HepG2 (cell line): ENCODE results near the gene NOTO. TPM values are rescaled to one million over a fixed set of nuclear protein-coding genes. Genes with fewer than 3 reads are reported as not detected.

Experiments
- AGO1 ChIP-seq: fragments of 200-400 bp; formaldehyde crosslinking; IDR thresholded peaks from 2 replicates; pipeline ENCODE4 v1.6.1; 2017; ENCODE audit warnings: mild to moderate bottlenecking, low read depth, low read length, moderate library complexity; ENCODE audit not compliant: poor library complexity, severe bottlenecking
- CEBPB ChIP-seq: IDR thresholded peaks from 2 replicates; pipeline ENCODE4 v1.6.1; 2011; ENCODE audit warnings: low read depth, low read length, improper control_type of control experiment, borderline replicate concordance
- DPF2 ChIP-seq: sonication (generic); formaldehyde crosslinking; IDR thresholded peaks from 2 replicates; pipeline ENCODE4 v1.4.0; 2020; ENCODE audit warnings: mild to moderate bottlenecking, low read depth, missing genetic modification reagents, borderline replicate concordance
- GFI1 ChIP-seq: sonication (generic); formaldehyde crosslinking; IDR thresholded peaks from 2 replicates; pipeline ENCODE4 v1.5.0; 2020; ENCODE audit warnings: missing genetic modification reagents, mild to moderate bottlenecking, borderline replicate concordance
- HDAC2 ChIP-seq: sonication (generic); formaldehyde crosslinking; IDR thresholded peaks from 2 replicates; pipeline ENCODE4 v1.4.0; 2020; ENCODE audit warnings: missing genetic modification reagents
- HES4 ChIP-seq: sonication (generic); formaldehyde crosslinking; IDR thresholded peaks from 2 replicates; pipeline ENCODE4 v1.9.0; 2021; ENCODE audit warnings: mild to moderate bottlenecking, missing genetic modification reagents, borderline replicate concordance
- HNRNPUL1 ChIP-seq: fragments of 200-400 bp; formaldehyde crosslinking; IDR thresholded peaks from 2 replicates; pipeline ENCODE4 v1.6.1; 2017; ENCODE audit warnings: low read depth, mild to moderate bottlenecking, low read length, moderate library complexity
- KDM2A ChIP-seq: sonication (generic); formaldehyde crosslinking; IDR thresholded peaks from 2 replicates; pipeline ENCODE4 v1.4.0; 2020; ENCODE audit warnings: low read depth, missing genetic modification reagents, borderline replicate concordance
- MED13 ChIP-seq: sonication (generic); formaldehyde crosslinking; IDR thresholded peaks from 2 replicates; pipeline ENCODE4 v1.5.0; 2020; ENCODE audit warnings: missing genetic modification reagents
- MEIS1 ChIP-seq: sonication (generic); formaldehyde crosslinking; IDR thresholded peaks from 2 replicates; pipeline ENCODE4 v1.9.0; 2021; ENCODE audit warnings: mild to moderate bottlenecking, missing genetic modification reagents, moderate library complexity, borderline replicate concordance
- MLLT10 ChIP-seq: sonication (generic); formaldehyde crosslinking; IDR thresholded peaks from 2 replicates; pipeline ENCODE4 v1.4.0; 2020; ENCODE audit warnings: missing genetic modification reagents
- NFYB ChIP-seq: sonication (generic); formaldehyde crosslinking; IDR thresholded peaks from 2 replicates; pipeline ENCODE4 v1.4.0; 2020; ENCODE audit warnings: missing genetic modification reagents
- NPAS2 ChIP-seq: sonication (generic); formaldehyde crosslinking; IDR thresholded peaks from 2 replicates; pipeline ENCODE4 v1.8.0; 2022; ENCODE audit warnings: mild to moderate bottlenecking, missing genetic modification reagents, borderline replicate concordance
- PRMT3 ChIP-seq: sonication (generic); formaldehyde crosslinking; IDR thresholded peaks from 2 replicates; pipeline ENCODE4 v1.8.1; 2022; ENCODE audit warnings: low read depth, mild to moderate bottlenecking, moderate library complexity, missing genetic modification reagents, borderline replicate concordance
- SALL2 ChIP-seq: sonication (generic); formaldehyde crosslinking; IDR thresholded peaks from 2 replicates; pipeline ENCODE4 v1.8.1; 2023; ENCODE audit warnings: mild to moderate bottlenecking, missing genetic modification reagents, inconsistent platforms
- SETDB1 ChIP-seq: sonication (generic); formaldehyde crosslinking; IDR thresholded peaks from 2 replicates; pipeline ENCODE4 v1.5.1; 2020; ENCODE audit warnings: missing genetic modification reagents, mild to moderate bottlenecking, borderline replicate concordance
- SP140L ChIP-seq: sonication (generic); formaldehyde crosslinking; IDR thresholded peaks from 2 replicates; pipeline ENCODE4 v1.4.0; 2020; ENCODE audit warnings: missing genetic modification reagents, borderline replicate concordance
- STAT5B ChIP-seq: sonication (generic); formaldehyde crosslinking; IDR thresholded peaks from 2 replicates; pipeline ENCODE4 v1.4.0; 2020; ENCODE audit warnings: missing genetic modification reagents
- TARDBP ChIP-seq: sonication (generic); formaldehyde crosslinking; IDR thresholded peaks from 2 replicates; pipeline ENCODE4 v1.8.0; 2022; ENCODE audit warnings: mild to moderate bottlenecking, missing genetic modification reagents
- ZBTB21 ChIP-seq: sonication (generic); formaldehyde crosslinking; IDR thresholded peaks from 2 replicates; pipeline ENCODE4 v1.4.0; 2020; ENCODE audit warnings: missing genetic modification reagents
- ZNF232 ChIP-seq: sonication (generic); formaldehyde crosslinking; IDR thresholded peaks from 2 replicates; pipeline ENCODE4 v1.4.0; 2020; ENCODE audit warnings: missing genetic modification reagents, borderline replicate concordance
- ZNF703 ChIP-seq: sonication (generic); formaldehyde crosslinking; IDR thresholded peaks from 2 replicates; pipeline ENCODE4 v1.5.1; 2020; ENCODE audit warnings: missing genetic modification reagents, mild to moderate bottlenecking, moderate library complexity, borderline replicate concordance
- ZNF792 ChIP-seq: IDR thresholded peaks from 2 replicates; pipeline ENCODE4 v1.6.1; 2016
- ZNF839 ChIP-seq: sonication (generic); formaldehyde crosslinking; IDR thresholded peaks from 2 replicates; pipeline ENCODE4 v1.4.0; 2020; ENCODE audit warnings: missing genetic modification reagents, mild to moderate bottlenecking, borderline replicate concordance
- ZSCAN31 ChIP-seq: sonication (generic); formaldehyde crosslinking; IDR thresholded peaks from 2 replicates; pipeline ENCODE4 v1.5.0; 2020; ENCODE audit warnings: low read depth, mild to moderate bottlenecking, missing genetic modification reagents
- ZZZ3 ChIP-seq: sonication (generic); formaldehyde crosslinking; IDR thresholded peaks from 2 replicates; pipeline ENCODE4 v1.4.0; 2020; ENCODE audit warnings: missing genetic modification reagents, mild to moderate bottlenecking, borderline replicate concordance
- polyA plus RNA-seq, 8 experiments: library from polyadenylated mRNA; depleted of rRNA in 3 of 8; stranded (reverse) in 7 of 8; unstranded in 1 of 8; fragments of >200 nt; fragmentation: Illumina TruSeq in 4 of 8; extraction: Trizol in 4 of 8; gene quantifications; 2 replicates each; pipeline versions ENCODE4 v1.2.1 to v1.2.3, GENCODE V29; 2011 to 2016; ENCODE audit warnings: low read depth in 4 of 8, missing spikeins in 1 of 8, mixed read lengths in 1 of 8; ENCODE audit not compliant: insufficient read depth in 1 of 8
- total RNA-seq, 5 experiments: library from RNA; depleted of rRNA; stranded (reverse); fragments of >200 nt; fragmentation: Illumina TruSeq; extraction: Trizol; gene quantifications; 2 replicates each; pipeline ENCODE4 v1.2.3, GENCODE V29; 2016; ENCODE audit warnings: low read depth in 1 of 5
- TF ChIP-seq, protein P1 (sequence below): sonication (generic); formaldehyde crosslinking; IDR thresholded peaks from 2 replicates; pipeline ENCODE4 v1.8.1; 2023; ENCODE audit warnings: mild to moderate bottlenecking, moderate library complexity, missing genetic modification reagents
- TF ChIP-seq, protein P2 (sequence below): IDR thresholded peaks from 2 replicates; pipeline ENCODE4 v1.6.1; 2016; ENCODE audit warnings: mild to moderate bottlenecking, missing biosample characterization, missing genetic modification reagents
- TF ChIP-seq, protein P3 (sequence below): sonication (generic); formaldehyde crosslinking; IDR thresholded peaks from 2 replicates; pipeline ENCODE4 v1.5.0; 2020; ENCODE audit warnings: missing genetic modification reagents

NOTO gene
- total and polyA plus RNA-seq, 2 of the 13 experiments (the other 11 are each of a cell fraction or from before 2014, with no cell fraction given) = not detected

DNA sequence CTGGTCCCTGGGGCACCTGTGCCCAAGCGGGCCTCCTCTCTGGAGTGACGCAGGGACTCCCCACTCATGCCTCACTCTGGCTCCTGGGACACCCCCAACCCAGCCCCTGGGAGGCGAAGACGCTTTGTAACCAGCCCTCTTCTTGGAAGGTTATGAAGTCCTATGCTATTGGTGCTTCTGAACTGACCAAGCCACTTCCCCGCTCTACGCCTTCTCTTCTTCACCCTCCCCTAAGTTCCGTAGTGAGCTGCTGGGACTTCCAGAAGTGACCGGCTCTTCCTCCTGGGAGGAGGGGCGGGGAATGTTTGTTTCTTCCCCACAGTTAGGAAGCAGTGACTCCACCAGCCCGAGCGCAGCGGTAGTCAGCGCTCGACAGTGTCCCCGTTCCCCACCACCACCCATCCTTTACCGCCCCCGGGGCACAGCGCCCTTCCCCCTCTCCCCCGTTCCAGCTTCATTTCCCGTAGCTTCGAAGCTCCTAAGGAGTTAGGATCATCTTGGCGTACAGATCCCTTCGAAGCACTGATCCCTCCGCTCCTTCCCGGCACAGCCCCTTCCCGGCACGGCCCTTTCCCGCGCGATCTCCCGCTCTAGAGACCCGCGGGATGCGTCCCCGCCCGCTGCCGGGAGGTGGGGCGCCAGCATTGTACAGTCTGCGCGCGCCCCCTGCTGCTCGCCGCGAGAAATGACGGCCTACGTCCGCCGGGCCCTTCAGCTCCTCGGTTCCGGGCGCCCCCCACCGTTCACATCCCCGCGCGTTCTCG, 25.3 kb upstream of the NOTO start (continued):
- TF ChIP-seq, protein P1, sequence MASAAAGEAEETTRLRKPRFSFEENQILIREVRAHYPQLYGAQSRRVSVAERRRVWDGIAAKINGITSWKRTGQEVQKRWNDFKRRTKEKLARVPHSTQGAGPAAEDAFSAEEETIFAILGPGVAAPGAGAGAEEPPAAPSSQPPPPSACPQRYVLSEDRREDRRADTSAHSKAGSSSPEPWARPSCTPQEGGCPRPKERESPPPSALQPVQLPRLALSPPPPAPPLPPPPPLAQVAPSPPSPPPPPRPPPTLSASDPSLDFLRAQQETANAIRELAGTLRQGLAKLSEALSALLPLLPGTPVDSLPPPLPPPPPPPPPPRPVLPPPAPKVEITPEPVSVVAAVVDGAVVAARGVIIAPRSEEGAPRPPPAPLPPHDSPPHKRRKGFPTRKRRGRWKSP (CRISPR knock-in tag) = 0 out of 2 replicates have a peak, but pooled peaks have one; percentile 71
- no peak for TF ChIP-seq SETDB1 (CRISPR knock-in tag)
- 0 out of 2 replicates have a peak, but pooled peaks have one; percentile 49 for TF ChIP-seq HES4 (CRISPR knock-in tag)
- no peak for TF ChIP-seq ZNF703 (CRISPR knock-in tag)
- TF ChIP-seq SALL2 = peak; percentile 83
- TF ChIP-seq MLLT10 (CRISPR knock-in tag) = no peak
- peak; percentile 97 for TF ChIP-seq KDM2A
- no peak for TF ChIP-seq SP140L (CRISPR knock-in tag)
- TF ChIP-seq MED13 (CRISPR knock-in tag) = no peak
- TF ChIP-seq ZNF232 (CRISPR knock-in tag) = 0 out of 2 replicates have a peak, but pooled peaks have one; percentile 65
- TF ChIP-seq PRMT3 (CRISPR knock-in tag) = peak; percentile 80; the same call in 1 of the 2 replicates
- TF ChIP-seq NPAS2 = no peak
- TF ChIP-seq ZSCAN31 (CRISPR knock-in tag) = peak; percentile 73; the same call in 1 of the 2 replicates
- peak; percentile 31 for TF ChIP-seq AGO1
- TF ChIP-seq, protein P2, sequence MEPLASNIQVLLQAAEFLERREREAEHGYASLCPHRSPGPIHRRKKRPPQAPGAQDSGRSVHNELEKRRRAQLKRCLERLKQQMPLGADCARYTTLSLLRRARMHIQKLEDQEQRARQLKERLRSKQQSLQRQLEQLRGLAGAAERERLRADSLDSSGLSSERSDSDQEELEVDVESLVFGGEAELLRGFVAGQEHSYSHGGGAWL (CRISPR knock-in tag) = 0 out of 2 replicates have a peak, but pooled peaks have one; percentile 48
- TF ChIP-seq HDAC2 = peak; percentile 74; the same call in 1 of the 2 replicates
- TF ChIP-seq HNRNPUL1 = no peak
- TF ChIP-seq, protein P3, sequence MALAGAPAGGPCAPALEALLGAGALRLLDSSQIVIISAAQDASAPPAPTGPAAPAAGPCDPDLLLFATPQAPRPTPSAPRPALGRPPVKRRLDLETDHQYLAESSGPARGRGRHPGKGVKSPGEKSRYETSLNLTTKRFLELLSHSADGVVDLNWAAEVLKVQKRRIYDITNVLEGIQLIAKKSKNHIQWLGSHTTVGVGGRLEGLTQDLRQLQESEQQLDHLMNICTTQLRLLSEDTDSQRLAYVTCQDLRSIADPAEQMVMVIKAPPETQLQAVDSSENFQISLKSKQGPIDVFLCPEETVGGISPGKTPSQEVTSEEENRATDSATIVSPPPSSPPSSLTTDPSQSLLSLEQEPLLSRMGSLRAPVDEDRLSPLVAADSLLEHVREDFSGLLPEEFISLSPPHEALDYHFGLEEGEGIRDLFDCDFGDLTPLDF (CRISPR knock-in tag) = peak; percentile 84; the same call in 1 of the 2 replicates
- peak; percentile 71; the same call in 1 of the 2 replicates for TF ChIP-seq ZNF792 (CRISPR knock-in tag)
- no peak for TF ChIP-seq NFYB (CRISPR knock-in tag)
- no peak for TF ChIP-seq GFI1 (CRISPR knock-in tag)
- no peak for TF ChIP-seq ZZZ3 (CRISPR knock-in tag)
- TF ChIP-seq TARDBP (CRISPR knock-in tag) = peak; percentile 75; the same call in 1 of the 2 replicates
- no peak for TF ChIP-seq CEBPB
- TF ChIP-seq MEIS1 (CRISPR knock-in tag) = peak; percentile 96
- no peak for TF ChIP-seq ZNF839 (CRISPR knock-in tag)
- TF ChIP-seq DPF2 (CRISPR knock-in tag) = no peak
- TF ChIP-seq STAT5B (CRISPR knock-in tag) = 0 out of 2 replicates have a peak, but pooled peaks have one; percentile 52
- TF ChIP-seq ZBTB21 (CRISPR knock-in tag) = no peak
